C4-2B (cell line): Measurements from ENCODE around the gene LARGE1.

ENCODE experiments used
- ZFX ChIP-seq: fragments of 450-650 bp; IDR thresholded peaks from 2 replicates; pipeline ENCODE4 v1.6.1; 2017
- TF ChIP-seq, protein P1 (sequence below): fragments of 450-650 bp; conservative IDR thresholded peaks from 2 replicates; pipeline ENCODE4 v1.5.1; 2017; ENCODE audit warnings: mild to moderate bottlenecking

DNA sequence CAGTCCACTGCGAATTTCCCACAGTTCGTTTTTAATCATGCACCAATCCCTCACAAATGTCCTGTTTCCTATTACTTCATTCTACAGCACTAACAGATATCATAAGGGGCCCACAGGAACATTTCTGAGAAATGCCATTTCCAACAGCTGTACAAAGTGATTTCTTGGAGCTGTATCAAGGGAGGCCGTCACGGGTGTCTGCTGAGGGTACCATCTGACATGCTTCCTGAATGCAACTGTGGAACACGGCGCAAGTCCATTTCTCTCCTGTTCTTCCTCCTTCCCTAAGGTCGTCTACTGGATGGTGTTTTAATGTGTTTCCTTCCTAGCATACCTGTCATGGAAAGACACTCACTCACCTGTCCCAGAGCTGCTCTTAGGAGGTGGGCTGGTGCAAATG, 320.7 kb downstream of the LARGE1 start:
- no peak for TF ChIP-seq ZFX
- TF ChIP-seq, protein P1, sequence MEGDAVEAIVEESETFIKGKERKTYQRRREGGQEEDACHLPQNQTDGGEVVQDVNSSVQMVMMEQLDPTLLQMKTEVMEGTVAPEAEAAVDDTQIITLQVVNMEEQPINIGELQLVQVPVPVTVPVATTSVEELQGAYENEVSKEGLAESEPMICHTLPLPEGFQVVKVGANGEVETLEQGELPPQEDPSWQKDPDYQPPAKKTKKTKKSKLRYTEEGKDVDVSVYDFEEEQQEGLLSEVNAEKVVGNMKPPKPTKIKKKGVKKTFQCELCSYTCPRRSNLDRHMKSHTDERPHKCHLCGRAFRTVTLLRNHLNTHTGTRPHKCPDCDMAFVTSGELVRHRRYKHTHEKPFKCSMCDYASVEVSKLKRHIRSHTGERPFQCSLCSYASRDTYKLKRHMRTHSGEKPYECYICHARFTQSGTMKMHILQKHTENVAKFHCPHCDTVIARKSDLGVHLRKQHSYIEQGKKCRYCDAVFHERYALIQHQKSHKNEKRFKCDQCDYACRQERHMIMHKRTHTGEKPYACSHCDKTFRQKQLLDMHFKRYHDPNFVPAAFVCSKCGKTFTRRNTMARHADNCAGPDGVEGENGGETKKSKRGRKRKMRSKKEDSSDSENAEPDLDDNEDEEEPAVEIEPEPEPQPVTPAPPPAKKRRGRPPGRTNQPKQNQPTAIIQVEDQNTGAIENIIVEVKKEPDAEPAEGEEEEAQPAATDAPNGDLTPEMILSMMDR: no peak
